ENCODE data around the gene GTF2A1L.

- TF ChIP-seq CTCF (IDR thresholded peaks at IDR 0.05) (no peak), POLR2AphosphoS5 (IDR thresholded peaks at IDR 0.05) (no peak)
Observed at GRCh38 chr2:48569433-48569832, 48.2 kb upstream of the GTF2A1L start.
